Endometrial microvascular endothelial cells (primary cell): ENCODE results near the gene PLXNB2. TPM values are rescaled to one million over a fixed set of nuclear protein-coding genes. Genes with fewer than 3 reads are reported as not detected.

Experiments used
- in situ Hi-C: cut with HindIII; loops from 2 replicates; pipeline ENCODE4 v1.10.0; 2017; ENCODE audit warnings: low sequenced_read_pairs, low pct_unique_long_range_greater_than_20kb; ENCODE audit errors: inconsistent ontology term
- total RNA-seq: library from RNA; depleted of rRNA; stranded (reverse); fragments of >200 nt; gene quantifications from one replicate; pipeline ENCODE4 v1.2.3, GENCODE V29; 2015; ENCODE audit errors: inconsistent ontology term

PLXNB2 gene
- total RNA-seq, 1 donor from 2014 or later: 37.7 TPM

- in situ Hi-C loops: no loop called here
Observed at GRCh38 chr22:50248196-50249081, 59.0 kb downstream of the PLXNB2 start.

DNA sequence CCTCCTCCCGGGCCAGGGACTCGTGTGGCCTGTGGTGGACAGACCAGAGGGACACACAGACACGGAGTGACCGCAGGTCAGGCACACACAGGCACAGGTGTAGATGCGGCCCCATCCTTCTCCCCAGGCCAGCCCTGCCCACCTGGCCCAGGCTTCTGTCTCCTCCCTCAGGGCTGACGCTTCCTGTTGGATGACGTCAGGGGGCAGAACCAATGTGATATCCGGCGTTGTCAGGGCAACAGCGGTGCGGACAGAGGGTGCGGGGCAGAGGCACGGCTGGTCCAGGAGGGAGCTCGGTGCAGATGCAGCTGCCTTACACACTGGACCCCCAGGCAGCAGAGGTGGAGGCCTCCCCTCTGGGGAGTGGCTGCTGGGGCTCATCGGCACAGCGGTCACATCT, 59.7 kb downstream of the PLXNB2 start:
- in situ Hi-C loops: no loop called here

DNA sequence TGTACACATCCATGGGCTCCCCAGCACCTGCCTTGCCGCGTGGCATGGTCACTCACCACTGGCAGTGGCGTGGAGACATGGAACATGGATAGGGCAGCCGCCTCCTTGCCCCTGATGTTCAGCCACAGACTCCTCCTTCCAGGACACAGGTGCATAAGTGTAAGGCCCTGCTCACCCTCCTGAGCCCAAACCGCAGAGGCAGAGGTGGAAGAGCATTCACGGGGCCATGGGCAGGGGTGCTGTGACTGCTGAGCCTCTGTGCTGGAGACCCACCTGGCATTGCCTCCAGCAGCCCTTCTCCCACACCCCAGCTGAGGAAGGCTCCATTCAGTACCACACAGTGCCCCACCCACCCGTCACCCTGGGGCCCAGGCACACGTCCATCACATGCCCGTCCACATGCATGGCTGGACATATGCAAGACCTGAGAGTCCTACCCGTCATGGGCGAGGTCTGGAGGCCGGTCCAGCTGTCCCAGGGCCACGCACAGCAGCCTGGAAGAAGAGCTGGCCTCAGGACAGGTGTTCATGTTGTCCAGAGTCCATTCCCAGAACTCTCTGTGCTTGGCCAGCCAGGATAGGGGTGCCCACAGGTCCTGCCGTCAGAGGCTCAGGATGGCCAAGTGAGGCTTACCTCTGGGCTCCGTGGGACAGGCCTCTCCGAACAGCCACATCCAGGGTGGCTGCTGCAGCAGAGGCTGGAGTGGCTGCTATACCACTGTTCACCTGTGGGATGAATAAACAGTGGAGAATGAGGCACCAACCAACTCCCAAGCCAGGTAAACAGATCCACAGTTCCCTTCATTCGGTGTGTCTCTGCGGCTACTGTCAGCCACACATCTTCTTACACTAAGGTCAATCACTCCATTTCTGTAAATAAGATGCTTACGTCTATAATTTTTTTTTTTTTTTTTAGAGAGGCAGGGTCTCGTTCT, 60.9 kb downstream of the PLXNB2 start:
- in situ Hi-C loops: no loop called here

GRCh38 chr22:50245214-50246072, 62.0 kb downstream of the PLXNB2 start:
- in situ Hi-C loops: no loop called here

DNA sequence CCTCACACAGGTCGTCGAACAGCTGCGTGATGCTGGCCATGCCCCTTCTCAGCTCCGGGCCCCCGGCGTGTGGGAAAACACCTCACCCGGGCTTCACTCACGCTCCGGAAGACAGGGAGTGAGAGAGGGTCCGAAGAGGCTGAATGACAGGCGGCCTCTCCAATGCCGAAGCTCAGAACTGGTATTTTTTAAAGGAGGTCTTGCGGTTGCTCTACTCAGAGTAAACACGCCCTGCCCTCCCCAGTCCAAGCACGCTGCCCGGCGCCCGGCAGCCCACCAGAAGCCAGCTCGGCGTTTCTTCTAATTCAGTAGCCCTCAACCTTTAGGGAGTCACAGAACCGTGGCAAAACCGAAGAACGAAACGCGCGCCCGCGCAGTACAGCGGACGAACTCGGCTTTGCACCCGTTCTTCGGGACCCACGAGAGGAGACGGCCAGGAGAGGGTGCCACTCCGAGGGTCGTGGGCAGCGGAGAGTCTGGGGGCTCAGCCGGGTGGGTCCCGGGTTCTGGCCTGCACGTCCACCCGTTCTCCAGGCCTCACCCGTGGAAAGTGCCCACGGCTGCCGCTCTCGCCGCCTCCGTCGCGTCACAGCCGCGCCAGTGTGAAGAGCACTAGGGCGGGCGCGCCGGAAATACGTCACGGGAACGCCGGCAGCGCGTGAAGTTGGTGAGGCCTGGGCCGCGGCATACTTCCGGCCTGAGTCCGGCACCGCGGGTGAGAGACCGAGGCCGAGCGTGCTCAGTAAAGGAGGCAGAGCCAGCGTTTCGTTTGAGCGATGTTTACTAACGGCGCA, 62.8 kb downstream of the PLXNB2 start, which contains the start of gene TUBGCP6:
TSS of gene TUBGCP6 (minus strand) at position 604 of the 794 bp plus-strand sequence. CDS start at position 40, 564 bp downstream.
- in situ Hi-C loops: no loop called here

- in situ Hi-C loops: no loop called here
Observed at GRCh38 chr22:50243685-50244419, 63.6 kb downstream of the PLXNB2 start.

DNA sequence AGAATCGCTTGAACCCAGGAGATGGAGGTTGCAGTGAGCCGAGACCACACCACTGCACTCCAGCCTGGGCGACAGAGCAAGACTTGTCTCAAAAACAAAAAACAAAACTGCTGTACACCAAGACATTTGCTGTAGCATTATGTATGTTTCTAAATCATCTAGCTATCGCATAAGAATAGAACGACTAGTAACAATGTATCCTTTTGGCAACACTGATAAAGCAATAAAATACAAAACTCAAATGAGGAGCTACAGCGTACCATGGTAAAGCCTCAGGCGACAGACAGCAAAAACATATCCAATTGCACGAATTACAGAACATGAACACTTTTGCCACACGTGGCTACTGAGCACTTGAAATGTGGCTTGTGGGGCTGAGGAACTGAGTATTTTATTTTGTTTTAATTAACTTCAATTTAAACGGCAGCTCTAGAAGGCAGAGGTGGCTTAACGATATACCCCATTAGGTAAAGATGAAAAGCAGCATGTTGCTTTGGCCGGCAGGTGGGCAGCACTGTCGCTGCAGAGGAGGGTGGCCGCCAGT, 65.0 kb downstream of the PLXNB2 start:
- in situ Hi-C loops: no loop called here

DNA sequence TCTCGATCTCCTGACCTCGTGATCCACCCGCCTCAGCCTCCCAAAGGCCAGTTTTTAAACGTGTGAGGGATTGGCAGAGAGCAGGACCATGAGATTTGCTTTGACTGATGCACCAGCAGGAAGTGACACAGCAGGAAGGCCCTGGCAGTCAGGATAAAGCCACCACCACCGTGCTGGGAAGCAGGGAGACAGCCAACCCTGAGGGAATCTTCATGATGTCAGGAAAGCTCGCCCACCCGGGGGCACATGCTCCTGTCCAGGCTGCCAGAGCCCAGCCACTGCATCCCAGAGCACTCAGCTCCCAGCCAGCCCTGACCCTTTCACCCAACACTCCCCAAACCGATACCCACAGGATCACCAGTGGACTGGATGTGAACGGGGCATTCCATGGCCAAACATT, 68.7 kb downstream of the PLXNB2 start:
- in situ Hi-C loops: no loop called here

- in situ Hi-C loops: no loop called here
Observed at GRCh38 chr22:50236731-50237409, 70.6 kb downstream of the PLXNB2 start.

DNA sequence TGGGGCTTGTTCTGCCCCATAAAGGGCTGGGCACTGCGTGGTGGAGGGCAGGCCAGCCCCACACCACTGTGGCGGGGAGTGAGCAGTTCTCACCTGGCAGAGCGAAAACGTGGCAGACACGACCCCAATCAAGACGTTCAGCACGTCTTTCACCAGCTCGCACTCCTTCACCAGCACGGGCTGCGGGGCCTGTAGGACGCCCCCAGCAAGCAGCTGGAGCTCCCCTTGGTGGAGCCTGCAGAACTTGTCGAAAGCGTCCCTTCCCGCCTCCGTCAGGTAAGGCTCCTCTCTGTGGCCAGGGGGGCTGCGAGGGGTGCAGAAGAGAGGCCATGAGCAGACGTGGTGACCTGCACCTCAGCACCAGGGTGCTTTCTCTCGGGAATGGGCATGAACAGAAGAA, 74.2 kb downstream of the PLXNB2 start:
- in situ Hi-C loops: no loop called here

GRCh38 chr22:50232481-50233151, 74.8 kb downstream of the PLXNB2 start:
- in situ Hi-C loops: no loop called here

DNA sequence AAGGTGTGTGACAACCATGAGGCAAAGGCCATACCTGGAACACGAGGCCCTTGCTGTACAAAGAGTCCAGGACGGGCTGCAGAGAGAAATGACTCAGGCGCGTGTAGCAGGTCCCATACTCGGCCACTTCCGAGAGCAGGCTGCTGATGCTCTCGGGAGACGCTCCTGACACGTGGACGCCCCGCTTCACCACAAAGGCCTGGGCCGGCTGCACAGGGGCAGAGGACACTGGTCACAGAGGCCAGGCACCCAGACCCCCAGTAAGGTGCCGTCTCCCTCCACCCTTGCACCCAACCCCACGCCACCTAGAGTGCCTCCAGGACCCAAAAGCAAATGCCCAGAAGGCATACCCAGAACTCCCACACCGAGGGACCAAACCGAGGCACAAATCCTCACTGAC, 78.1 kb downstream of the PLXNB2 start:
- in situ Hi-C loops: no loop called here

GRCh38 chr22:50228366-50228765, 79.1 kb downstream of the PLXNB2 start:
- in situ Hi-C loops: no loop called here

GRCh38 chr22:50227579-50228215, 79.7 kb downstream of the PLXNB2 start:
- in situ Hi-C loops: no loop called here

DNA sequence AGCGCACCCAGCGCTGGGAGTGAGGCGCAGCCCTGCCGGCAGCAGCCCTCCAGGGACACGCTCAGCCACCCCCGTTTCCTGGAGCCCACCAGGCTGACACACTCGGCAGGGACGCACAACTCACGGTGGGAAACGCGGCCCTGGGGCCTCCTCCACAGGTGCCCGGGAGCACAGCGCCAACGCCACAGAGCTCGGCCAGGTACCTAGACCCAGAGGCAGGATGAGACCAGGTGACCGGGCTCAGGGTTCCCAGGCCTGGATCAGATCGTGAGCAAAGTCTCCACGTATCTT, 80.6 kb downstream of the PLXNB2 start:
- in situ Hi-C loops: no loop called here
